ENCODE results near the gene ITPK1.

Gene ITPK1

GRCh38 chr14:92922155-92922735, 193.5 kb downstream of the ITPK1 start:
- no peak for DNase-seq (ENCODE audit: low spot score)

- no peak for DNase-seq (ENCODE audit: low spot score)
Observed at GRCh38 chr14:92920001-92920400, 195.7 kb downstream of the ITPK1 start.

DNA sequence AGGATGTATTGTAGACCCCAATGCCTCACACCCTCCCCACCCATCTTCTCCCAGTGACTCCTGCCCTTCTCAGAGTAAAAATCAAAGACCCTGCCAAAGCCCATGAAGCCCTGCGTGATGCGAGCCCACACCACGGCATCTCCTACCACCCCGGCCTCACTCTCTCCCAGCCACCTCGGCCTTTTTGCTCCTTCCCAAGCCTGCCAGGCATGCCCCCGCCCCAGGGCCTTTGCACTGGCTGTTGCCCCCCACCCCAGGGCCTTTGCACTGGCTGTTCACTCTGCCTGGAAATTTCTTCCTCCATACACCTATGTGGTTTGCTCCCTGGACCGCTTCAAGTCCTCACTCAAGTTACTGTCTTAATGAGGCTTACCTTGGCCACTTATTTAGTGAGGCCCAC, 197.8 kb downstream of the ITPK1 start:
- DNase-seq (ENCODE audit: low spot score) = no peak

GRCh38 chr14:92917041-92917940, 198.4 kb downstream of the ITPK1 start:
- no peak for DNase-seq (ENCODE audit: low spot score)

DNA sequence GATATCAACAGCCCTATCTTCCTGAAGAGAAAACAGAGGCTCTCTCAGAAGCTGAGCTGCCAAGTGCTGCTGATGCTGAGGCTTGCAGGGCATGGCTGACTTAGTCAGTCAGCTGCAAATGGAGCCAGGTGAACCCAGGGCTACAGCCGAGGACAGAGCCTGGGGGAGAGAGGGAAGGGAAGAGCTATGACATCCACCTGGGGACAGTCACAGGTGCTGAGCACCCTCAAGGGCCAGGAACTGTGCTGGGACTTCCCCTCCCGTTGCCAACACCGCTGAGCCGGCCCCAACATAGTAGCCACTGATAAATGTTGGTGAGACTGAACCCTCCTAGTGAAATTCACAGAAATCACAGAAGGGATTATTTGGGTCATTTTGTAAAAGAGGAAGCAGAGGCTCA, 199.5 kb downstream of the ITPK1 start:
- DNase-seq (ENCODE audit: low spot score) = no peak

GRCh38 chr14:92914087-92914656, 201.6 kb downstream of the ITPK1 start:
- peak; percentile 56 for DNase-seq (ENCODE audit: low spot score)

GRCh38 chr14:92907316-92907911, 208.3 kb downstream of the ITPK1 start:
- DNase-seq (ENCODE audit: low spot score) = no peak

DNA sequence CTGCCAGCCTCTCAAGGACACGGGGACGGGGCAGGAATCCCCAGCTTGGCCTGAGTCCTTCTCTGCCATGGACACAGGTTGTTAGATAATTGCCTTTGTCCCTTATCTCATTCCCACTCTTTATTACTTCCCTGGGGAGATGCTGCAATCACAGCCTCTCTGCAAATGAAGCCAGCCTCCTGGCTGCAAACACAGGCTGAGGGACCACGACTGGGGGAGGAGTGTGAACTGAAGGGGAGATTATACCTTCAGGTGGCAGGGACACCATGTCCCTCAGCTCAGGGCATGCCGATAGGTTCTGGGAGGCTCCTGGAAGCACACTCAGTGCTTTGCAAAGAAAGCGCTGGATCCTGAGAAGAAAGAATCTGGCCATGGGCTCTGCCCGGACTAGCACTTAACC, 208.9 kb downstream of the ITPK1 start:
- DNase-seq (ENCODE audit: low spot score) = no peak

GRCh38 chr14:92906420-92906819, 209.3 kb downstream of the ITPK1 start:
- DNase-seq (ENCODE audit: low spot score) = no peak

- no peak for DNase-seq (ENCODE audit: low spot score)
Observed at GRCh38 chr14:92905667-92906066, 210.1 kb downstream of the ITPK1 start.

GRCh38 chr14:92903359-92903758, 212.4 kb downstream of the ITPK1 start:
- no peak for DNase-seq (ENCODE audit: low spot score)

DNA sequence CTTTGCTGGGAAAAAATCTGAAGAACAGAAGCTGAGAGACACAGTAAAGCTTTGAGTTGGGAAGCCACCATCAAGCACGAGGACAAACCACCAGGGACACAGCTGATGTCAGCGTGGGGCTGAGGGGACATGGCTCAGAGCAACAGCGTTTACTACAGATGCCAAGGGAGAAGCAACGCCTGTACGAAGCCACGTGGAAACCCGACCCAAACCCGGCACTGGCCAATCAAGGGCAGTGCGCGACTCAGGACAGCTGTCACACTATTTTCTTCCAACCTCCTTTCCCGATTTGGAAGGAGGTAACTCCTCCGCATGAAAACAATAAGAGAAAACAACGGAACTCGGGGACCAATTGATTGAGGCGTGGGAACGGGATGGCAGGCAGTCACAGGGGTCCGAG, 213.0 kb downstream of the ITPK1 start:
- no peak for DNase-seq (ENCODE audit: low spot score)

GRCh38 chr14:92902191-92902590, 213.5 kb downstream of the ITPK1 start:
- DNase-seq (ENCODE audit: low spot score) = no peak

- peak; percentile 67 for DNase-seq (ENCODE audit: low spot score)
Observed at GRCh38 chr14:92900660-92901059, 215.1 kb downstream of the ITPK1 start.

GRCh38 chr14:92898566-92899131, 217.1 kb downstream of the ITPK1 start:
- DNase-seq (ENCODE audit: low spot score) = no peak

GRCh38 chr14:92897922-92898565, 217.7 kb downstream of the ITPK1 start:
- DNase-seq (ENCODE audit: low spot score) = peak; percentile 51

DNA sequence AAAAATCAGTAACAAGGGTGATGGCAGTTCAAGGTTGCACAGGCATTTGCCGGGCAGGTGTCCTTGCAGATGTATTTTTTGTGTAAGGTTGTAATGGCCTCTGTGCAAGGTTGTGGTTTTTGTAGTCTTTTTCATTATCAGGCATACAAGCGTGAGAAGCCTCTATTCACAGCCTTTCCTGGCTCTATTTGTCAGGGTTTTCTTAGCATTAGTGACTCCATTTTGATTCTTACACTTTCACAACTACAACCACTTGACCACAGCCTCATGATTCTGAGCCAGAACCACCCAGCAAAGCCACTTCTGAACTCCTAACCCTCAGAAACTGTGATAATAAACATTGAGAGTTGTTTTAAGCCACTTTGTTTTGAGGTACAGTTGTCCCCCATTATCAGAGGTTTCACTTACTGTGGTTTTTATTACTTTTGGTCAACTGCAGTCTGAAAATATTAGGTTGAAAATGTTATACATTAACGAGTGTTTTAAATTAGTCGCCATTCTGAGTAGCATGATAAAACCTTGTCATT, 220.3 kb downstream of the ITPK1 start:
- DNase-seq (ENCODE audit: low spot score) = no peak

DNA sequence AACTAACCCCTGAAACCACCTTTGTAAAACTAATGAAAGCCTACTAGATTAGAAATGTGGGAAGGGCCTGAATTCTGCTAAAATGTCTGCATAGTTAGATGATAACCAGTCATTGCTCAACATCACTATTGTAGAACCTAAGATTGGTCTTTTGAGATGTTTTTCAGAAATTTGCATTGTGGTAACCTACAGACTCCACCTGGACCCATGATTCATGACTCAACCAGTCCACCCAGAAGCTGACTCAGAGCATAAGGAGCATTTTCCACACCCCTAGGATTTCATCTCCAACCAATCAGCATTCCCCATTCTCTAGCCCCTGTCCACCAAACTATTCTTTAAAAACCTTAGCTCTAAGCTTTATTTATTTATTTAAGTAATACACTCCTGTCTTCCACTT, 223.1 kb downstream of the ITPK1 start:
- DNase-seq (ENCODE audit: low spot score) = no peak

GRCh38 chr14:92890830-92891588, 224.7 kb downstream of the ITPK1 start:
- DNase-seq (ENCODE audit: low spot score) = no peak

DNA sequence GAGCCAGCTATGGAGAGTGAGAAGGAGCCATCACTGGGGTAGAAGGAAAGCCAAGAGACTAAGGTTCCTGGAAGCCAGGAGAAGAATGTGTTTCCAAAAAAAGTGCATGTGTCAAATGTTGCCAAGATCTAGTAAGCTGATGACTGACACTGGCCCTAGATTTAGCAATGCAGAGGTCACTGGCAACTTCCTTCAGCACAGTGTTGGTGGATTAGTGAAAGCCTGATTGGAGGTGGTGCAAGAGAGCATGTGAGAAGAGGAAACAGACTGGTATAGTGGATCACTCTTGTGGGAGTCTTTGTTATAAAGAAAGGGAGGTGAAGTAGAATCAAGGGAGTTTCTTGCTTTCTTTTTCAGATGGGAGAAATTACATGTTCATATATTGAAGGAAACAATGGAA, 226.8 kb downstream of the ITPK1 start:
- no peak for DNase-seq (ENCODE audit: low spot score)

DNA sequence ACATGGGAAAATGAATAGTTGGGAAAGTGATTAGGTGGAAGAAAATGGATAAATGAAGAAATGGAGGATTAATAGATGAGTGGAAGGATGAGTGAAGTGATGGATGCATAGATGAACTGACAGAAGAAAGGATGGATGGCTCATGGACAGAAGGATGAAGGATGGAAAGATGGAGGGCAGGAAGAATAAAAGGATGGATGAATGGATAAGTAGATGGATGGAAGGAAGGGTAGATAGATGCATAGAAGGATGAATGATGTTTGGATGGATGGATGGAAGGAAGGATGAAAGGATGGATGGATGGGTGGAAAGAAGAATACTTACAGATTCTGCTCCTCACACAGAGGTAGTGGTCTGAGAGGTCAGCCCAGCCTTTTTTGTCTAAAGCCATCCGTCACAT, 228.6 kb downstream of the ITPK1 start:
- DNase-seq (ENCODE audit: low spot score) = no peak

All from RKO (cell line).